GM23248 (cell line): ENCODE data around the gene INTS3. TPM values are rescaled to one million over a fixed set of nuclear protein-coding genes. Genes with fewer than 3 reads are reported as not detected.
A peak's percentile ranks its signal among the peaks of the same experiment; 100 is the strongest.

Experiments
- DNase-seq: peaks from one replicate; pipeline ENCODE4 v3.0.0-alpha.2; 2015
- H2AFZ ChIP-seq: fragments of 200-600 bp; sonication (generic); 2 replicates; pipeline ENCODE4 v1.6.1; 2016; ENCODE audit warnings: antibody characterized with exemption
- H3F3A ChIP-seq: fragments of 200-600 bp; sonication (generic); 2 replicates; pipeline ENCODE4 v1.6.1; 2016; ENCODE audit warnings: mild to moderate bottlenecking, antibody characterized with exemption, mixed run types; ENCODE audit not compliant: insufficient read depth
- H3K27ac ChIP-seq: fragments of 200-600 bp; sonication (generic); 2 replicates; pipeline ENCODE4 v1.5.1; 2016; ENCODE audit warnings: mild to moderate bottlenecking
- H3K27me3 ChIP-seq: fragments of 200-600 bp; sonication (generic); replicated peaks from 2 replicates; pipeline ENCODE4 v1.6.1; 2016; ENCODE audit warnings: mild to moderate bottlenecking; ENCODE audit not compliant: insufficient read depth
- H3K36me3 ChIP-seq: fragments of 200-600 bp; sonication (generic); 2 replicates; pipeline ENCODE4 v1.6.1; 2016; ENCODE audit warnings: low read depth, mild to moderate bottlenecking
- H3K4me1 ChIP-seq: fragments of 200-600 bp; sonication (generic); 2 replicates; pipeline ENCODE4 v1.6.1; 2016; ENCODE audit warnings: mild to moderate bottlenecking; ENCODE audit not compliant: insufficient read depth
- H3K4me2 ChIP-seq: fragments of 200-600 bp; sonication (generic); one replicate; pipeline ENCODE4 v1.6.1; 2016; ENCODE audit warnings: mild to moderate bottlenecking; ENCODE audit not compliant: unreplicated experiment
- H3K4me3 ChIP-seq: fragments of 200-600 bp; sonication (generic); 2 replicates; pipeline ENCODE4 v1.5.1; 2016; ENCODE audit warnings: mild to moderate bottlenecking
- H3K79me2 ChIP-seq: fragments of 200-600 bp; sonication (generic); 2 replicates; pipeline ENCODE4 v1.6.1; 2016; ENCODE audit warnings: mild to moderate bottlenecking; ENCODE audit not compliant: insufficient read depth
- H3K9ac ChIP-seq: fragments of 200-600 bp; sonication (generic); 2 replicates; pipeline ENCODE4 v1.6.1; 2016; ENCODE audit warnings: mild to moderate bottlenecking
- H3K9me2 ChIP-seq: fragments of 200-600 bp; sonication (generic); 2 replicates; pipeline ENCODE4 v1.6.1; 2016; ENCODE audit warnings: mixed run types, mild to moderate bottlenecking, moderate library complexity; ENCODE audit not compliant: insufficient read depth
- H3K9me3 ChIP-seq: fragments of 200-600 bp; sonication (generic); one replicate; pipeline ENCODE4 v1.6.1; 2017; ENCODE audit warnings: low read depth
- H4K20me1 ChIP-seq: fragments of 200-600 bp; sonication (generic); 2 replicates; pipeline ENCODE4 v1.6.0; 2016; ENCODE audit not compliant: insufficient read depth
- EZH2 ChIP-seq: fragments of 200-600 bp; sonication (generic); IDR thresholded peaks from 2 replicates; pipeline ENCODE4 v1.6.1; 2018; ENCODE audit warnings: antibody characterized with exemption, mild to moderate bottlenecking; ENCODE audit not compliant: insufficient read depth, poor library complexity, severe bottlenecking
- EZH2phosphoT487 ChIP-seq: fragments of 200-600 bp; sonication (generic); IDR thresholded peaks from 2 replicates; pipeline ENCODE4 v1.6.1; 2018; ENCODE audit warnings: antibody characterized with exemption, moderate library complexity, mild to moderate bottlenecking, low read depth; ENCODE audit not compliant: insufficient read depth
- WGBS, 2 experiments: methylation state at CpG; one replicate each; pipeline ENCODE4 v1.1.6; 2015 to 2017; ENCODE audit warnings: low lambda C conversion rate in 2 of 2, low coverage in 1 of 2; ENCODE audit errors: missing lambda C conversion rate in 2 of 2; 5-methylcytosine and 5-hydroxymethylcytosine counted together
- in situ Hi-C: fragments of 300-500 bp; cut with MboI; formaldehyde crosslinking; loops from 2 replicates; pipeline ENCODE4 v1.15.0; 2020
- polyA plus RNA-seq: library from polyadenylated mRNA; unstranded; fragments of >200 nt; fragmentation: Nextera tagmentation; extraction: Ambion mirVana; gene quantifications from 2 replicates; pipeline ENCODE4 v1.2.1, GENCODE V29; 2016
- total RNA-seq: library from RNA; depleted of rRNA; stranded (reverse); fragments of >200 nt; shearing (Covaris generic); gene quantifications from 2 replicates; pipeline ENCODE4 v1.2.3, GENCODE V29; 2014

INTS3 gene
- total and polyA plus RNA-seq, 2 experiments from 2014 or later: 19.9 to 40.2 TPM

DNA sequence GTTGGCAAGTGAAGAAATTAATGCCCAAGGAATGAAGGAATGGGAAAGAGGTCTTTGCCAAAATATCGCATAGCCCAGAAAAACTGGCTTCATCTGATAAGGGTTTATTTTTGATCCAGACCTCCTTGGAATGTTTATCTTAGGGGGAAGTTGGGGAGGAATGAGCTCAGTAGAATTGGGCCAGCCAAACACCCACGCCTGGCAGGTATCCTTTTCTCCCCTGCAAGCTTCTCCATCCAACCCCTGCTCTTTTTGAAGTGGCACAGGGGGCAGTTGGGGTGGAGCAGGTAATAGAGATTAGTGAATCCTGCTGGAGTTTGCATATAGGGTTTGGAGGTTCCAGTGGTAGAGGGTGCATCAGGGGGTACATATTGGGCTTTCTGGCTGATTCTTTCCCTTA, 21.1 kb downstream of the INTS3 start:
- 50 to 54% methylated on average over 2 of the region's 2 CpGs for WGBS, 2 experiments
- no peak for TF ChIP-seq EZH2
- no peak for TF ChIP-seq EZH2phosphoT487
- no peak overlapping the region for H2AFZ ChIP-seq
- DNase-seq: no peak
- in situ Hi-C loops: loop anchor here (25.0 kb wide), 1 partner anchor 387 kb away; the partner anchor contains the start of gene S100A9
- peaks cover 38% of the 10 kb centered on the region for H3K36me3 ChIP-seq
- H3K27ac ChIP-seq: no peak overlapping the region
- no peaks in the 10 kb centered on the region for H3K9me2 ChIP-seq
- H3K4me3 ChIP-seq: no peak overlapping the region
- peaks cover 40% of the 10 kb centered on the region for H3F3A ChIP-seq
- H3K27me3 ChIP-seq: no peaks in the 10 kb centered on the region
- no peaks in the 10 kb centered on the region for H3K9me3 ChIP-seq
- H3K79me2 ChIP-seq: peaks cover 8% of the 10 kb centered on the region; the same call in 1 of the 2 replicates
- H4K20me1 ChIP-seq: no peaks in the 10 kb centered on the region
- peaks cover 23% of the 10 kb centered on the region for H3K4me1 ChIP-seq
- no peak overlapping the region for H3K4me2 ChIP-seq
- no peak overlapping the region for H3K9ac ChIP-seq

- peak; percentile 93 for DNase-seq
- Histone ChIP-seq H3F3A (peaks cover 40% of the 10 kb centered on the region), H3K79me2 (peaks cover 2% of the 10 kb centered on the region; the same call in 1 of the 2 replicates), H3K4me1 (peaks cover 23% of the 10 kb centered on the region), H4K20me1 (no peaks in the 10 kb centered on the region), H3K4me3 (no peak overlapping the region), H3K27me3 (no peaks in the 10 kb centered on the region), H3K36me3 (peaks cover 38% of the 10 kb centered on the region), H3K4me2 (no peak overlapping the region), H3K9ac (peak overlapping the region; percentile 7; the same call in 1 of the 2 replicates), H3K9me3 (no peaks in the 10 kb centered on the region), H3K9me2 (no peaks in the 10 kb centered on the region), H2AFZ (no peak overlapping the region), H3K27ac (peak overlapping the region; percentile 8; the same call in 1 of the 2 replicates)
- TF ChIP-seq EZH2: no peak
- TF ChIP-seq EZH2phosphoT487: no peak
- WGBS, 2 experiments: 37 to 40% methylated on average over 6 of the region's 6 CpGs
- in situ Hi-C loops: loop anchor here (25.0 kb wide), 1 partner anchor 387 kb away; the partner anchor contains the start of gene S100A9
Observed at GRCh38 chr1:153749408-153750005, 21.7 kb downstream of the INTS3 start.

DNA sequence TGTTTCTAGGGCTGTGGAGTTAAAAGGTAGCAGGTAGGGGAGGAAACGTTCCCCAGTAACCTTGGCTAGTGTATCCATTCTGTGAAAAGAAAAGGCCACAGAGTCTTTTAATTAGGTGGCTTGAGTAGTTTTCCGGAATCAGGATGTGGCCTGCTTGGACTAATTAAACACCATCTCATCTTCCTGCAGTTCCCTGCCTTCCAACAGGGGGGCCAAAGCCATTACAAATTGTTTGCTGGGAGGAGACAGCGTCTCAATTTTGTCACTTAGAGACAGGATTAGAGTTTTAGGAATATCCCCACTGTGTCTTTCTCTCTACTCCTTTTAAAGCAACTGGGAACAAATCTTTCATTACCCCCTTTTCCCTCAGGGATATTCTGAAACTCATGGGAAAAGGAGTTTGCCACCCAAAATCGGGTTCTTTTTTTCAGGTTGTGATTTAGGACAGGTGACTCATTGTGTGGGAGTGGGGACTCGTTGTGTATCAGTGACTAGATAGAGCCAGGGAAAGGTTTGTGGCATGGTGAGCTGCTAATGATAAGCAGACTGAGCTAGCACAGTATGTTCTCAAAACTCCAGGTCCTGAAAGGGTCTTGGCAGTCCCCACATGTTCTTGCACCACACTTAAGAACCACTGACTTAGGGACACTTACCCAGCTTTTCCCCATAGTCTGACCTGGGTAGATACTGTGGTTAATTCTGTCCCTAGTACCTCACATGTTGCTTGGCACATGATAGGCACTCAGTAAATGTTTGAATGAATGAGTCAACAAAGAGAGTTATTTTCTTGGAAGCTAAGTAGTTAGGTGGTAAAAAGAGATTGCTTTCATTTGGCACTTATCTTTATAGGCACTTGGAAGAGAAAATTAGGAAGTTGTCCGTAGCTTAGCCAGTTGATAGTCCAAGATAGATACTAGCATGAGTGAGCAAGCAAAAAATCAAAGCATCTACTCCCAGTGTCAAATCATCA, 22.5 kb downstream of the INTS3 start:
- H3K27me3 ChIP-seq: no peaks in the 10 kb centered on the region
- in situ Hi-C loops: no loop called here
- H2AFZ ChIP-seq: no peak overlapping the region
- TF ChIP-seq EZH2 (no peak), EZH2phosphoT487 (no peak)
- H3F3A ChIP-seq: peaks cover 40% of the 10 kb centered on the region
- peaks cover 23% of the 10 kb centered on the region for H3K4me1 ChIP-seq
- peak; percentile 42 for DNase-seq
- H3K79me2 ChIP-seq: no peaks in the 10 kb centered on the region
- H3K36me3 ChIP-seq: peaks cover 43% of the 10 kb centered on the region
- H3K9me2 ChIP-seq: no peaks in the 10 kb centered on the region
- WGBS, 2 experiments: 16 to 19% methylated on average over 6 of the region's 6 CpGs
- no peak overlapping the region for H3K4me2 ChIP-seq
- H3K9ac ChIP-seq: peak overlapping the region; percentile 7; the same call in 1 of the 2 replicates
- H4K20me1 ChIP-seq: no peaks in the 10 kb centered on the region
- H3K27ac ChIP-seq: peak overlapping the region; percentile 8; the same call in 1 of the 2 replicates
- H3K4me3 ChIP-seq: no peak overlapping the region
- H3K9me3 ChIP-seq: no peaks in the 10 kb centered on the region

- Histone ChIP-seq H3F3A (peaks cover 38% of the 10 kb centered on the region), H3K9me3 (no peaks in the 10 kb centered on the region), H4K20me1 (no peaks in the 10 kb centered on the region), H3K27me3 (no peaks in the 10 kb centered on the region), H3K27ac (peak overlapping the region; percentile 54), H3K4me2 (peak overlapping the region; percentile 28), H3K79me2 (no peaks in the 10 kb centered on the region), H3K36me3 (peaks cover 40% of the 10 kb centered on the region), H3K4me1 (peaks cover 23% of the 10 kb centered on the region), H3K4me3 (no peak overlapping the region), H2AFZ (no peak overlapping the region), H3K9me2 (no peaks in the 10 kb centered on the region), H3K9ac (peak overlapping the region; percentile 44; the same call in 1 of the 2 replicates)
- no peak for TF ChIP-seq EZH2
- DNase-seq: no peak
- in situ Hi-C loops: no loop called here
- WGBS, 2 experiments: 88 to 91% methylated on average over 2 of the region's 2 CpGs
Observed at GRCh38 chr1:153752072-153752471, 24.2 kb downstream of the INTS3 start.
